ENCODE measurements around the gene KLHL40. TPM values are rescaled to one million over a fixed set of nuclear protein-coding genes. Genes with fewer than 3 reads are reported as not detected.

The KLHL40 gene
- total and polyA plus RNA-seq, 9 of the 15 experiments (the other 6 are each of a cell fraction or from before 2014, with no cell fraction given) = not detected

- no peak for TF ChIP-seq NR2F6 (CRISPR knock-in tag; IDR thresholded peaks at IDR 0.05)
- no peak for TF ChIP-seq CTCFL (IDR thresholded peaks at IDR 0.05; ENCODE audit: borderline replicate concordance, insufficient read depth, low read depth, low read length, poor library complexity, severe bottlenecking)
- TF ChIP-seq MCM7 (IDR thresholded peaks at IDR 0.05) = no peak
- no peak for TF ChIP-seq KAT2B (IDR thresholded peaks at IDR 0.05; ENCODE audit: low read depth, low read length)
- TF ChIP-seq ZFP36 (IDR thresholded peaks at IDR 0.05; ENCODE audit: low read depth, low read length, partially characterized antibody) = no peak
- peak; percentile 53 for TF ChIP-seq ATF7 (IDR thresholded peaks at IDR 0.05)
- no peak for TF ChIP-seq ZNF143 (CRISPR knock-in tag; IDR thresholded peaks at IDR 0.05)
- TF ChIP-seq RHOXF2B (CRISPR knock-in tag; conservative IDR thresholded peaks at IDR 0.05) = no peak
- no peak; the same call in 1 of the 2 replicates for TF ChIP-seq MBD2 (IDR thresholded peaks at IDR 0.05; ENCODE audit: borderline replicate concordance, low read depth)
- TF ChIP-seq FUS (optimal IDR thresholded peaks at IDR 0.05; ENCODE audit: low read depth, low read length) = no peak
- TF ChIP-seq RNF219 (CRISPR knock-in tag; IDR thresholded peaks at IDR 0.05) = no peak
- TF ChIP-seq TCF7 (IDR thresholded peaks at IDR 0.05; ENCODE audit: borderline replicate concordance) = no peak
- no peak for TF ChIP-seq PCBP2 (IDR thresholded peaks at IDR 0.05; ENCODE audit: low read depth, low read length, poor library complexity, severe bottlenecking)
- TF ChIP-seq ZBTB9 (CRISPR knock-in tag; IDR thresholded peaks at IDR 0.05) = 0 out of 2 replicates have a peak, but pooled peaks have one; percentile 33
- TF ChIP-seq SMARCB1 (IDR thresholded peaks at IDR 0.05; ENCODE audit: insufficient read length, low read depth) = no peak
- 0 out of 4 replicates have a peak, but pooled peaks of 1 of the 2 experiments have one; percentile 33 for TF ChIP-seq TEAD1 (CRISPR knock-in tag; IDR thresholded peaks at IDR 0.05)
- TF ChIP-seq ZBTB12 (CRISPR knock-in tag; IDR thresholded peaks at IDR 0.05) = no peak
- TF ChIP-seq CLOCK (CRISPR knock-in tag; IDR thresholded peaks at IDR 0.05; ENCODE audit: borderline replicate concordance) = no peak
Measured at GRCh38 chr3:42652611-42653302, 32.6 kb upstream of the KLHL40 start (continued).
